ENCODE measurements around the gene NAV3.

The NAV3 gene

GRCh38 chr12:78164154-78164553, 333.5 kb downstream of the NAV3 start:
- no peaks in the 10 kb centered on the region for H3K79me2 ChIP-seq (ENCODE audit: insufficient read depth, low read length)
- H3K4me2 ChIP-seq (ENCODE audit: low read depth, low read length, poor library complexity, severe bottlenecking): no peak overlapping the region

DNA sequence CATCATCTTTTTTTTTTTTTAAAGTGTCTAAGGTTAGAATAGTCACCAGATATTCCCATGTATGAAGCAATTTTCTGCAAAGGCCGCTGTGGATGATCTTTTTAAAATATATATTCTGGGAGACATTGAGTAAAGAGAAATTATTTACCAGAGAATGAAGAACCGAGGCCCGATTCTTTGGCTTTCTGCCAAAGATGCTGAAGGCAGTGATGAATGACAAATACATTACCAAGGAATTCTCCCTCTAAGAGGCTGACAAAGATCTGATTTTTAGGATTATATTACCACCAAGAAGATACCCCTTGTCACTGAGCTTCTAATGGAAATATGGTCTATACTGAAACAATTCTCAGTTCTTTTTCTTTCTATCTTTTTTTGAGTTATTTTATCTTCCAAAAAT, 336.8 kb downstream of the NAV3 start:
- Histone ChIP-seq H3K79me2 (ENCODE audit: insufficient read depth, low read length) (no peaks in the 10 kb centered on the region), H3F3A (ENCODE audit: low read depth) (no peaks in the 10 kb centered on the region), H3K4me3 (ENCODE audit: low read length, poor library complexity, severe bottlenecking) (no peak overlapping the region), H3K4me1 (ENCODE audit: insufficient read depth, low read length, poor library complexity, severe bottlenecking) (no peaks in the 10 kb centered on the region), H3K4me2 (ENCODE audit: low read depth, low read length, poor library complexity, severe bottlenecking) (no peak overlapping the region), H3K9me2 (replicated peaks; ENCODE audit: low read depth, low read length) (no peaks in the 10 kb centered on the region), H2AFZ (ENCODE audit: low read length) (no peak overlapping the region), H3K9me3 (ENCODE audit: insufficient read depth, low read depth, low read length) (no peaks in the 10 kb centered on the region), H3K9ac (ENCODE audit: low read depth, low read length, poor library complexity, severe bottlenecking) (no peak overlapping the region), H3K36me3 (ENCODE audit: insufficient read depth, low read length) (no peaks in the 10 kb centered on the region), H4K20me1 (ENCODE audit: insufficient read depth, low read length, poor library complexity, severe bottlenecking) (no peaks in the 10 kb centered on the region), H3K27me3 (ENCODE audit: insufficient read depth, low read length, poor library complexity, severe bottlenecking) (no peaks in the 10 kb centered on the region)
- TF ChIP-seq CTCF (conservative IDR thresholded peaks at IDR 0.05; ENCODE audit: low read length) (no peak), EZH2phosphoT487 (IDR thresholded peaks at IDR 0.05; ENCODE audit: borderline replicate concordance) (no peak)

More at GRCh38 chr12:78164154-78164553, 333.5 kb downstream of the NAV3 start:
- TF ChIP-seq EZH2phosphoT487 (IDR thresholded peaks at IDR 0.05; ENCODE audit: borderline replicate concordance): no peak
- no peak for TF ChIP-seq CTCF (conservative IDR thresholded peaks at IDR 0.05; ENCODE audit: low read length)
- Histone ChIP-seq H3K36me3 (ENCODE audit: insufficient read depth, low read length) (no peaks in the 10 kb centered on the region), H3K4me1 (ENCODE audit: insufficient read depth, low read length, poor library complexity, severe bottlenecking) (no peaks in the 10 kb centered on the region), H3K9ac (ENCODE audit: low read depth, low read length, poor library complexity, severe bottlenecking) (no peak overlapping the region), H3K27me3 (ENCODE audit: insufficient read depth, low read length, poor library complexity, severe bottlenecking) (no peaks in the 10 kb centered on the region), H3K4me3 (ENCODE audit: low read length, poor library complexity, severe bottlenecking) (no peak overlapping the region), H2AFZ (ENCODE audit: low read length) (no peak overlapping the region), H3K9me2 (replicated peaks; ENCODE audit: low read depth, low read length) (no peaks in the 10 kb centered on the region), H3F3A (ENCODE audit: low read depth) (no peaks in the 10 kb centered on the region), H3K9me3 (ENCODE audit: insufficient read depth, low read depth, low read length) (no peaks in the 10 kb centered on the region), H4K20me1 (ENCODE audit: insufficient read depth, low read length, poor library complexity, severe bottlenecking) (no peaks in the 10 kb centered on the region)

- no peaks in the 10 kb centered on the region for H3K36me3 ChIP-seq (ENCODE audit: insufficient read depth, low read length)
- no peaks in the 10 kb centered on the region for H3K4me1 ChIP-seq (ENCODE audit: insufficient read depth, low read length, poor library complexity, severe bottlenecking)
- H3K4me2 ChIP-seq (ENCODE audit: low read depth, low read length, poor library complexity, severe bottlenecking): no peak overlapping the region
- no peak overlapping the region for H2AFZ ChIP-seq (ENCODE audit: low read length)
- no peaks in the 10 kb centered on the region for H3K79me2 ChIP-seq (ENCODE audit: insufficient read depth, low read length)
- no peak overlapping the region for H3K9ac ChIP-seq (ENCODE audit: low read depth, low read length, poor library complexity, severe bottlenecking)
- no peaks in the 10 kb centered on the region for H3K9me3 ChIP-seq (ENCODE audit: insufficient read depth, low read depth, low read length)
- TF ChIP-seq EZH2phosphoT487 (IDR thresholded peaks at IDR 0.05; ENCODE audit: borderline replicate concordance) (no peak), CTCF (conservative IDR thresholded peaks at IDR 0.05; ENCODE audit: low read length) (no peak)
- H3K4me3 ChIP-seq (ENCODE audit: low read length, poor library complexity, severe bottlenecking): no peak overlapping the region
- no peaks in the 10 kb centered on the region for H3F3A ChIP-seq (ENCODE audit: low read depth)
- no peaks in the 10 kb centered on the region for H4K20me1 ChIP-seq (ENCODE audit: insufficient read depth, low read length, poor library complexity, severe bottlenecking)
- no peaks in the 10 kb centered on the region for H3K9me2 ChIP-seq (replicated peaks; ENCODE audit: low read depth, low read length)
- no peaks in the 10 kb centered on the region for H3K27me3 ChIP-seq (ENCODE audit: insufficient read depth, low read length, poor library complexity, severe bottlenecking)
Measured at GRCh38 chr12:78171061-78171460, 340.4 kb downstream of the NAV3 start.
